Measurements from ENCODE around the gene BABAM1. TPM values are rescaled to one million over a fixed set of nuclear protein-coding genes. Genes with fewer than 3 reads are reported as not detected.
A peak's percentile ranks its signal among the peaks of the same experiment; 100 is the strongest.

The BABAM1 gene
- total RNA-seq, 1 donor from 2014 or later, result 75.3 TPM

DNA sequence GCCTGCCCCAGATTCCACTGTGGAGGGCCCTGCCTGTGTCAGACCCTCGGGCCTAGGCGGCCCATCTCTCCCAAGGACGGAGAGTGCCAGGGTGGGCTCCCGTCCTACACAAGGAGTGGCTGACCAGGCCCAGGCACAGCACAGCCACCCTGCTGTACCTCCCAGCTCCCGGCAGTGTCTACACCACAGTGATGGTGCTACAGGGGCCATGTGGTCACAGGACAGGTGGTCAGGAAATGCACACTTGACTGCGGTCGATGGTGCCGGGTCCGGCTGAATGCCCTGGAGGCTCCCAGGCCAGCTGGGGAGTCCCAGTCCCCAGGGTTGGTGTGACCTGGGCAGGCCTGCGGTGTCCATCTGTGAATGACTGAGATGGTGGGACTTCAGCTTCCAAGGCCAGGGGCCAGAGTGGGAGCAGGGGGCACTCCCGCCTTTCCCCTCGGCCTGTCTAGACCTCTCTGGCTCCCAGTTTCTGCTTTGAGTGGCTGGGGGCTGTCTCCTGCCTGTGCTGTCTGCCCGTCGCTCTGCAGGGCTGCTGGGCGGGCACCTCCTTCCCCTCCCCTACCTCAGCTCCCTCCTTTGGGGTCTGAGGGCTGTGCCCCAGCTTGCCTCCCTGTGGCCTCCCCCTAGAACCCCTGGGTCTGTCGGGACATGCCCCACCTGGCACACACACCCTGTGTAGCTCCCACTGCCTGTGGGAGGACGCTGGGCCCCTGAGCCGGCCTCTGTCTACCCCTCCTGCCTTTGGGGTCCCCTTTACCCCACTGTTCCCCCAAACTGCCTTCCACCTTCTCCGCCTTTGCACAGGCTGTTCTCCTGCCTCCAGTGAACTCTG is 54.6 kb downstream of the BABAM1 start:
- DNase-seq (ENCODE audit: low read depth), result no peak

GRCh38 chr19:17322854-17323253 is 55.6 kb downstream of the BABAM1 start:
- DNase-seq (ENCODE audit: low read depth), result no peak

DNA sequence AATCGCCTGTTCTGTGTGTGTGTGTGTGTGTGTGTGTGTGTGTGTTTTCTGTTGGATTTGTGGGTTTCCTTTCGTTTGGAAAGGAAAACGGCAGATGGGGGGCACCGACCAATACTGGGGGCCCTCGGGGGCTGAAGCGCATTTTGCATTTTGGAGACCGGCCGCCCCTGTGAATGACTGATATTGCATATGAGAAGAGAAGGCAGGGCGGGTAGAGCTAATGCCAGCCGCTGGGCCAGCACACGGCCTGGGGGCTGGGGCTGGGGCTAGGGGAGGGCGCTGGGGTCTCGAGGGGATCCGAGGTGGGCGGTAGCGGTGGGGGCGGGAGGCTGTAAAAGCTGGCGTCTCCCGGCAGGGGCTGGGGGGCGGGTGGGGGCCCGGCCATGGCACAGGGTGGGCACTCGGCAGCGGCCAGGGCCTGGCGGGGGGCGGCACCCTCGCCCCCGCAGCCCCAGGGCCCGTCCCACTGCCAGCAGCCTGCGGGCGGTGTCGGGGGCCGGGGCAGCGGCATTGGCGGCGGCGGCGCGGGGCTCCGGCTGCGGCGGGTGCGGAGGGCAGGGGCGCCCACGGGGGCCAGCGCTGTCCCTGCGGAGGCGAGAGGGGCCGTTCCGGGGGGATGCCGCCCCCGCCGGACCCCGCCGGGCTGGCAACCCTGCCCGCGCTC is 56.2 kb downstream of the BABAM1 start:
- DNase-seq (ENCODE audit: low read depth), result no peak

- no peak for DNase-seq (ENCODE audit: low read depth)
Observed at GRCh38 chr19:17323964-17324332, 56.7 kb downstream of the BABAM1 start.

GRCh38 chr19:17324357-17325114 is 57.3 kb downstream of the BABAM1 start:
- no peak for DNase-seq (ENCODE audit: low read depth)

- no peak for DNase-seq (ENCODE audit: low read depth)
Observed at GRCh38 chr19:17325133-17325532, 57.9 kb downstream of the BABAM1 start.

DNA sequence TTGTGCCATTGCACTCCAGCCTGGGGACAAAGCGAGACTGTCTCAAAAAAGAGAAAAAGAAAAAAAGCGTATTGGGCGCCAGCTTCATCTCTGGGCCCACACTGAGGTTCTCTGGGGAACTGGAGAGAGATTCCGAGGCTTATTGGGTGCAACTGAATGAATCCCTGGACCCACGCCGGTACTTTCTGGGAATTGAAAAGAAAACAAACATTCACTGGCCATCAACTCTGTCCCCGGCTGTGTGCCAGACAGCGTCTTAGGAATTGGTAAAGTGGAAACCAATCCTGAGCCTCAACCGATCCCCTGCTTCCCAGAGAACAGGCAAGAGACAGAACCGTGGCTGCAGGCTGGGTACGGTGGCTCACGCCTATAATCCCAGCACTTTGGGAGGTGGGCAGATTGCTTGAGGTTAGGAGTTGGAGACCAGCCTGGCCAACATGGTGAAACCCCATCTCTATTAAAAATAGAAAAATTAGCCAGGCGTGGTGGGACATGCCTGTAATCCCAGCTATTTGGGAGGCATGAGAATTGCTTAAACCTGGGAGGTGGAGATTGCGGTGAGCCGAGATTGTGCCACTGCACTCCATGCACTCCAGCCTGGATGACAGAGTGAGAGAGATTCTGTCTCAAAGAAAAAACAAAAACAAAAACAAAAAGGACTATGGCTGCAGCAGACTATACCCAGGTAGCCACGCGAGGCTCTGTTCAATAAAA is 58.8 kb downstream of the BABAM1 start:
- no peak for DNase-seq (ENCODE audit: low read depth)

GRCh38 chr19:17326595-17326966 is 59.3 kb downstream of the BABAM1 start:
- DNase-seq (ENCODE audit: low read depth), result no peak

DNA sequence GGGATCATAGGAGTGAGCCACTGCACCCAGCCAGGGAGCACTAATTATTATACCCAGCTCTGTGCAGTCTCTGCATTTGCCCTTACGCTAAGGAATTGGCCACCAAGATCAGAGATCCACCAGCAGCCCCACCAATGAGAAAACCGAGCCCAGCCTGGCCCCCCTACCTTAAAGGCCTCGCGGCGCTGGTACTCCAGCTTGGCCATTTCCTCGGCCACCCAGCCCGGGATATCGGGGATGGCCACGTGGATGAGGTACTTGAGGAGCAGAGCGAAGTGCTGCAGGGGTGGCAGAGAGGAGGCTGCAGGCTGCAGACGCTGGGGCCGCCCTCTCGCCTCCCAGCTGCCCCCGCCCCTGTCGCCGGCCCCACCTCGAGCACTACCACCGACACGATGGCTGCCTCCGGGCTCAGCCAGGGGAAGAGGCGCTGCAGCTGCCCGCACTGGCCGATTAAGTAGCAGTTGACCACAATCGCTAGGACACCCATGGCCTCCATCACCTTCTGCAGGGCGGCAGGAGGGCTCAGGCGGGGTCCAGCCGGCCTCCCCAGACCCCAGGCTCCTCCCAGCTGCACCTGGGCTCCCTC is 59.9 kb downstream of the BABAM1 start:
- no peak for DNase-seq (ENCODE audit: low read depth)

DNA sequence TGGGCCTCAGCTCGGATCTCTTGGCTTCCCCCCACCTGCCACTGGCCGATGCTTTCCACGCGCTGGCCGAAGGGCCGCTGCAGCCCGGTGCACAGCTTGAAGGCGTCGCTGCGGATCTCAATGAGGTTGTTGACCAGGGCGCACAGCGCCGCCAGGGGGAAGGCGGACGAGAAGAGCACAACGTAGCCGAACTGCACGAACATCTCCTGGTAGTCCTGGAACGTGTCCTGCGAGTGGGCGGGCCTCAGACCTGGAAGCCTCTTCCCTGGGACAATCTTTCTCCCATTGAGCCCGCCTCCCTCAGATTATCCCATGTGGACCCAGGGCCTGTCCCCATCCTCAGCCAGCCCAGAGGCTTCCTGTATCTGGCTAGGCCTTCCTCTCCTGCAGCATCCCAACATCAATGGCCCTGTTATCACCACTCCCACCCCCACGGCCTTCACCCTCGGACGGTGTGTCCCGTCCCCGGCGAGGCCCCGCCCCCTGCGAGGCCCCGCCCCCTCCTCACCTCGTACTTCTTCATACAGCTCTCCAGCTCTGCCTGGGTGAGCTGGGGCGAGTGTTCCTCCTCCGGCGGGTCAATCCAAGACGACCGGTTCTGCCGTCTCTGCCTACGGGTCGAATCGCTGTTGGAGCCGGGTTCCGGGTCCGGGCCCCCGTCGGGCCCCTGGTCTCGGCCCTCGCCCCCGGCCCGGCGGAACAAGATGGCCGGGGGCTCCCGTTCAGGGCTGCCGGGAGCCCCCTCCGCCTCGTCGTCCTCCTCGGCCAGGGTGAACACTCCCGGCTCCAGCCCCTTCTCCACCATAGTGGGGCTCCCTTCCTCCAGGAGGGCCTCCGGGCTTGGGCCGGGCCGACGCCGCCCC is 60.6 kb downstream of the BABAM1 start:
- peak; percentile 74 for DNase-seq (ENCODE audit: low read depth)

Other genes starting within 250 kb of the BABAM1 start
- 1.6 and 3.9 TPM in 2 replicates for gene CPAMD8, start 240.6 kb upstream of the BABAM1 start, total RNA-seq
- 2.0 and 4.0 TPM in 2 replicates for gene HAUS8, start 192.0 kb upstream of the BABAM1 start, total RNA-seq
- gene MYO9B, start 191.7 kb upstream of the BABAM1 start, total RNA-seq, result 28.7 and 54.2 TPM in 2 replicates
- gene USE1, start 52.1 kb upstream of the BABAM1 start, total RNA-seq, result 19.6 and 22.3 TPM in 2 replicates
- 4.5 TPM in 1 of 2 replicates, not detected in the other for gene OCEL1, start 41.2 kb upstream of the BABAM1 start, total RNA-seq
- 75.7 and 118 TPM in 2 replicates for gene NR2F6, start 21.5 kb upstream of the BABAM1 start, total RNA-seq
- gene USHBP1, start 2.7 kb upstream of the BABAM1 start, total RNA-seq, result 0.20 TPM in 1 of 2 replicates, not detected in the other
- gene ANKLE1, start 14.5 kb downstream of the BABAM1 start, total RNA-seq, result 0.52 and 1.1 TPM in 2 replicates
- gene ABHD8, start 36.0 kb downstream of the BABAM1 start, total RNA-seq, result 11.8 and 19.4 TPM in 2 replicates
- gene MRPL34, start 38.4 kb downstream of the BABAM1 start, total RNA-seq, result 54.2 and 57.8 TPM in 2 replicates
- 30.3 and 36.3 TPM in 2 replicates for gene DDA1, start 42.1 kb downstream of the BABAM1 start, total RNA-seq
- gene ANO8, start 67.4 kb downstream of the BABAM1 start, total RNA-seq, result 5.9 and 10.3 TPM in 2 replicates
- 19.6 and 22.4 TPM in 2 replicates for gene GTPBP3, start 70.1 kb downstream of the BABAM1 start, total RNA-seq
- 0.10 and 0.52 TPM in 2 replicates for gene PLVAP, start 109.9 kb downstream of the BABAM1 start, total RNA-seq
- 0.20 TPM in 1 of 2 replicates, not detected in the other for gene CCDC194, start 126.8 kb downstream of the BABAM1 start, total RNA-seq
- gene BST2, start 138.2 kb downstream of the BABAM1 start, total RNA-seq, result 101 and 183 TPM in 2 replicates
- 47.0 and 70.2 TPM in 2 replicates for gene MVB12A, start 152.6 kb downstream of the BABAM1 start, total RNA-seq
- 0.30 TPM in 1 of 2 replicates, not detected in the other for gene TMEM221, start 181.2 kb downstream of the BABAM1 start, total RNA-seq
- not detected in 2 replicates for gene NXNL1, start 193.5 kb downstream of the BABAM1 start, total RNA-seq
- 10.1 and 19.4 TPM in 2 replicates for gene SLC27A1, start 203.1 kb downstream of the BABAM1 start, total RNA-seq
- gene PGLS, start 244.2 kb downstream of the BABAM1 start, total RNA-seq, result 53.2 and 63.9 TPM in 2 replicates